ENCODE results near the gene MROH8.

GRCh38 chr20:37225146-37225545 is 45.8 kb upstream of the MROH8 start:
- TF ChIP-seq ZBTB21 (CRISPR knock-in tag; IDR thresholded peaks at IDR 0.05; ENCODE audit: borderline replicate concordance) (no peak), SP1 (CRISPR knock-in tag; conservative IDR thresholded peaks at IDR 0.05) (no peak), ZNF121 (CRISPR knock-in tag; IDR thresholded peaks at IDR 0.05) (no peak), E2F4 (CRISPR knock-in tag; IDR thresholded peaks at IDR 0.05; ENCODE audit: borderline replicate concordance, low read depth) (no peak), CTCF (IDR thresholded peaks at IDR 0.05) (no peak), JUN (CRISPR knock-in tag; IDR thresholded peaks at IDR 0.05) (no peak), ATF2 (CRISPR knock-in tag; IDR thresholded peaks at IDR 0.05; ENCODE audit: borderline replicate concordance, low read depth) (no peak), HMGXB4 (CRISPR knock-in tag; IDR thresholded peaks at IDR 0.05) (no peak), ZNF232 (CRISPR knock-in tag; IDR thresholded peaks at IDR 0.05) (no peak), TEAD4 (CRISPR knock-in tag; IDR thresholded peaks at IDR 0.05) (no peak), ZBTB43 (CRISPR knock-in tag; IDR thresholded peaks at IDR 0.05) (no peak), MAX (CRISPR knock-in tag; IDR thresholded peaks at IDR 0.05) (no peak), CBFB (CRISPR knock-in tag; IDR thresholded peaks at IDR 0.05; ENCODE audit: low read depth) (no peak), ZNF281 (CRISPR knock-in tag; IDR thresholded peaks at IDR 0.05) (no peak)
